HG03139 (cell line): ENCODE results near the gene RPRD1A.
"Not testable (repeated sequence)": the region's sequence is repeated elsewhere in the genome, so short reads cannot be mapped to it uniquely, and the experiment has no call there.

Source experiments
- ATAC-seq: cut with Tn5 transposase; IDR thresholded peaks from one replicate; pipeline ENCODE4 v1.9.1; 2021; ENCODE audit not compliant: unreplicated experiment

The RPRD1A gene

DNA sequence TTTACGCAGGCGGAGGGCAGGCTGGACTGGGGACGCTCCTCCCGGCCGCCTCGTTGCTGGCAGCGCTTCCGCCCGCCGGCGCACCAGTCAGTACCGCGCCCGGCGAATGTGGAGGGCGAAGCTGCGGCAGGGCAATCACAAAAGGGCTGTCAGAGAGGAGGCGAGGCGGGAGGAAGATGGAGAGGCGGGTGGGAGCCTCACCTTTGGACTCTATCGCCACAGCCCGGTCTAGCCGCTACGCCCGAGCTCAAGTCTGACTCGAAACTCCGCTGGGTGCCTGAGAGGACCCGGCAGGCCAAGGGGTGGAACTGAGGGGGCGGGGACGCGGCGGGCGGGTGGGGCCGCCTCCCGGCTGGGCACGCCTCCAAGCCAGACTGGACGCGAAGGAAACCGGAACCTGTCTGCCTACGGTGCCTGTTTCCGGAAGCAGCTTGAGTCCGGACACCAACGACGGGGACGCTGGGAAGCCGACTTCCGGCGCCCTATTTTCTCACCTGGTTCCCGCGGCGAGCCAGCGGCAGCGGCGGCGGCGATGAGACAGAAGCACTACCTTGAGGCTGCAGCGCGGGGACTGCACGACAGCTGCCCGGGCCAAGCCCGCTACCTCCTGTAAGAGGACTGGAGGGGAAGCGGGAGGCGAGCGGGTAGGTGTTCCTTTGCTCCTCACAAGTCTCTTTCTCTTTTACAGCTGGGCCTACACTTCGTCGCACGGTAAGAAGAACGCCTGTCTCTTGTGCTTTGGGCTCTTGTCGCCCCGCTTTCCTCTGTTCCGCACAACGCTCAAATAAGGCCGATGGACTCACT lies 95.0 kb downstream of the RPRD1A start, which contains the start of gene RMP24:
Gene RMP24 (plus strand): TSS at position 483 of the 804 bp plus-strand sequence.
- ATAC-seq, result peak; percentile 94

- ATAC-seq, result peak; percentile 3
Measured at GRCh38 chr18:35971661-35972196, 95.6 kb downstream of the RPRD1A start.

GRCh38 chr18:35969676-35970075 lies 97.7 kb downstream of the RPRD1A start:
- no peak for ATAC-seq

DNA sequence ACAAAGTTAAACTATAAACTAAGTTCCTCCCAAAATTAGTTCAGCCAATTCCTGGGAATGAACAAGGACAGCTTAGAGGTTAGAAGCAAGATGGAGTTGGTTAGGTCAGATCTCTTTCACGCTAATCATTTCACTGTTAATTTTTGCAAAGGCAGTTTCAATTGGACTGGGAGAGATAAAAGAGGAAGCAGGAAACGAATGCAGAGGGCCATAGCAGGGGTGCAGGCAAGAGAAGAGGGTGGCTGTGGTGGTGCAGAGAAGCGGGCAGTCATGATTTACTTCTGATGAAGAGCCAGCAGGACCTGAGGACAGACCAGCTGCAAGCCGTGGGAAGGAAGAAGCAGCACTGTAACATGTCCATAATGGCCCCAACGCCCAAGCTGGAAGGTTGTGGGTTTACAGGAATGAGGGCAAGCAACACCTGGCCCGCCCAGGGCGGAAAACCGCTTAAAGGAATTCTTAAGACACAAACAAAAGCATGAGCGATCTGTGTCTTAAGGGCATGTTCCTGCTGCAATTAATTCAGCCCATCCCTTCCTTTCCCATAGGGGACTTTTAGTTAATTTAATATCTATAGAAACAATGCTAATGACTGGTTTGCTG lies 99.0 kb downstream of the RPRD1A start:
- ATAC-seq, result no peak

- ATAC-seq, result not testable (repeated sequence)
Measured at GRCh38 chr18:35967866-35968265, 99.5 kb downstream of the RPRD1A start.

GRCh38 chr18:35964319-35964718 lies 103.0 kb downstream of the RPRD1A start:
- no peak for ATAC-seq

DNA sequence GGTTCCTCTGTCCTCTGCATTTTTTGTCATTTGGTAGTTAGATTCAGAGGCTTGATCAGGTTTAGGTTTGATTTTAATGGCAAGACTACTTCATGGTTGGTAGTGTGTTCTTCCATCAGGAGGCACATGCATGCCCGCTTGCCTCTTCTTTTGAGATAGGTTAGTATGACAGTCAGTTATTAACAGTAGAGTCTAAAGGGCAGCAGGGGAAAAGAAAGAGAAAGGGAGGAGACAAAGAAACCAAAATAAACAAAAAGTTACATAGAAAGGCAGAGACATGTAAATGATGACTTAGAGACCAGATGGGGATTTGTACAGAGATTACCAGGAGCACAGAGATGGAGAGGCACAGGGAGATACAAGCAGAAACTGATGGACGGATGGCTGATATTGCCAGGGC lies 105.0 kb downstream of the RPRD1A start:
- no peak for ATAC-seq

DNA sequence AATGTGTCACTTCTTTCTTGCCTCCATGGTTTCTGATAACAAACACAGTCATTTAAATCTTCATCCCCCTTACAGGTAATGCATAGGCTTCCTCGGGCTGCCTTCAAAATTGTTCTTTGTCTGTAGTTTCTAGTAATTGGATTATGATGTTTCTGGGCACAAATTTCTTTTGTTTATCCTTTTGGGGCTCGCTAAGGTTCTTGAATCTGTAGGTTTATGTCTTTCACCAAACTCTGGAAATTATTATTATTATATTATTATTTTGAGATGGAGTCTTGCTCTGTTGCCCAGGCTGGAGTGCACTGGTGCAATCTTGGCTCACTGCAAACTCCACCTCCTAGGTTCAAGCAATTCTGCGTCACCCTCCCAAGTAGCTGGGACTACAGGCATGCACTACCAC lies 111.1 kb downstream of the RPRD1A start:
- ATAC-seq, result no peak

GRCh38 chr18:35953688-35954087 lies 113.7 kb downstream of the RPRD1A start:
- ATAC-seq, result no peak

DNA sequence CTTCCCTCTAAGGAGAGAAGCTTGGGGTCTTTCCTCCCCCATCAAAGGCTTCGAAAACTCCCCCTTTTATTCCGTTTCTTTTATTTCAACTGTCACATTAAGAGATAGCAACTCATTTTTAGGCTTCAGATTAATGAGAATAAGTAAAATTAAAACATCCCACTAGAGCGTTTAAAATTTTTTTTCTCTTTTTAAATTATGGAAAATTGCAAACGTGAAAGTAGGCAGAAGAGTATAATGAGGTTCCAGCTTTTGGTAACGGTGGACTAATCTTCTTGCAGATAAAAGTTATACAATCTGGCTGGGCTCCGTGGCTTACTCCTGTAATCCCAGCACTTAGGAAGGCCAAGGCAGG lies 116.8 kb downstream of the RPRD1A start:
- no peak for ATAC-seq

DNA sequence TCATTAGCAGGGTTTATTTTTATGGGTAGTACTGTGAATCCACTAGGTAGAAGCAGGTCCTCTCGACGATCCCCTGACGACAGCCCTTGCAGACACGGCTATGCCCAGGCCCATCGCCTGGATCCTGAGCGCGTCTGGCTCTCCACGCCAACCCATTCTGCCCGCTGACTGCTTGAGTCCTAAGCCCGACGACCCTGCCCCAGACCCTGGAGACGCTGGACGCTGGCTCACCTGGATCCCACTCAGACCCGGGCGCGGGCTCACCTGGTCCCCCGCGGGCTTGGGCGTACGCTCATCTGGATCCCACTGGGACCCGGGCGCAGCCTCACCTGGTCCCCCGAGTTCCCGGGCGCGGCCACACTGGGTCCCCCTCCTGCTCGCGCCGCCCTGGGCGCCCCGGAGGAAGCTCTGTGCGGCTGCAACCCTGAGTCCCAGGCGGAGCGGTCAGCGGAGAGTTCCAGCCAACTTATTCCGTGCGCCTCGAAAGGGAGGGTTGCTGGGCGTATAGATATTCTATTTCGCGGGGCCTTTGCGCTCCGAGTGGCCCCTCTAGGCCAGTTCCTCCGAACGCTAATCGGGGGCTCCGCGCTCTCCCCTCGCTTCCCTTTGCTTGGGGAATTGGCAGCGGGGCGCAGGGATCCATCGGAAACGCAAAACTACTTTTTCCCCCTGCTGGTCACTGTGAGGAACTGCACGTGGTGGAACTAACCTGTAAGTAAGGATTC lies 117.3 kb downstream of the RPRD1A start:
- ATAC-seq, result no peak

DNA sequence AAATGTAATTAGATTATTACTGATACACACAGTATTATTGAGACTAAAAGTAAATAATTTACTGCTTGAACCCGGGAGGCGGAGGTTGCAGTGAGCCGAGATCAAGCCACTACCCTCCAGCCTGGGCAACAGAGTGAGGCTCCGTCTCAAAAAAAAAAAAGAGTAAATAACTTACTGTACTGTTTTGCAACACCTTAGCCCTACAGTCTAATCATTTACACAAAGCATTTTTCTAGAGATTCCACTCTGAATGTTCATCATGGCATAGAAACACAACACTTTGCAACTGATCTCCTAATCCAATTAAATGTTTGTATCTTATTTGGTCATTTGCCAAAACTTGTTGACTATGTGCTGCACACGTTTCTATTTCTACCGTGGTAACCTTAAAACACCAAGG lies 118.3 kb downstream of the RPRD1A start:
- no peak for ATAC-seq

- ATAC-seq, result no peak
Measured at GRCh38 chr18:35948080-35948479, 119.3 kb downstream of the RPRD1A start.

- no peak for ATAC-seq
Measured at GRCh38 chr18:35942661-35943060, 124.7 kb downstream of the RPRD1A start.

- no peak for ATAC-seq
Measured at GRCh38 chr18:35942133-35942532, 125.2 kb downstream of the RPRD1A start.

- ATAC-seq, result no peak
Measured at GRCh38 chr18:35941299-35941698, 126.1 kb downstream of the RPRD1A start.
